Neural crest cell (in vitro differentiated cells): Measurements from ENCODE around the gene SESTD1. TPM values are rescaled to one million over a fixed set of nuclear protein-coding genes. Genes with fewer than 3 reads are reported as not detected.

Source experiments
- DNase-seq: peaks from one replicate; pipeline ENCODE4 v3.0.0; 2021; ENCODE audit warnings: low read depth, mixed read lengths, low spot score
- H3K27ac Mint-ChIP-seq: one replicate; pipeline ENCODE4 v1.8.0; 2021; ENCODE audit warnings: mild to moderate bottlenecking, mixed read lengths; ENCODE audit not compliant: unreplicated experiment
- H3K27me3 Mint-ChIP-seq: 2 replicates; pipeline ENCODE4 v1.8.0; 2021; ENCODE audit warnings: low read depth, mild to moderate bottlenecking, mixed read lengths
- H3K36me3 Mint-ChIP-seq: 2 replicates; pipeline ENCODE4 v1.8.0; 2021; ENCODE audit warnings: low read depth, mild to moderate bottlenecking, mixed read lengths
- H3K4me1 Mint-ChIP-seq: 2 replicates; pipeline ENCODE4 v1.8.0; 2021; ENCODE audit warnings: mixed read lengths
- H3K4me3 Mint-ChIP-seq: one replicate; pipeline ENCODE4 v1.8.0; 2021; ENCODE audit warnings: mild to moderate bottlenecking, mixed read lengths
- H3K9me3 Mint-ChIP-seq: 2 replicates; pipeline ENCODE4 v1.8.0; 2021; ENCODE audit warnings: mixed read lengths
- total RNA-seq: library from RNA; stranded (reverse); gene quantifications from 2 replicates; pipeline ENCODE4 v1.2.1, GENCODE V29; 2021
- TF ChIP-seq, protein P1 (sequence below): fragments of 200-600 bp; sonication (generic); conservative IDR thresholded peaks from 2 replicates; pipeline ENCODE4 v1.5.0; 2021; ENCODE audit warnings: antibody characterized with exemption, mild to moderate bottlenecking

SESTD1 gene
- total RNA-seq, 1 donor from 2014 or later, result 99.7 TPM

DNA sequence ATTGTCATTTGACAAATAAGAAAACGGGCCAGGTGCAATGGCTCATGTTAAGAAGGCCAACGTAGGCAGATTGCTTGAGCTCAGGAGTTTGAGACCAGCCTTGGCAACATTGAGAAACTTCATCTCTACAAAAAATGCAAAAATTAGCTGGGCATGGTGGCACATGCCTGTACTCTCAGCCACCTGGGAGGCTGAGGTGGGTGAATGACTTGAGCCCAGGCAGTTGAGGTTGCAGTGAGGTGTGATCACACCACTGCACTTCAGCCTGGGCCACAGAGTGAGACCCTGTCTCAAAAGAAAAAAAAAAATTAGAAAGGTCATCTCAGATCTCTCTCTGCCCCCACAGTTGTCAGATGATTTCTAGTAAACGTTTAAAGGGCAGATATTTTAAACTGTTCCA, 4.4 kb downstream of the SESTD1 start:
- H3K9me3 Mint-ChIP-seq, result peaks cover 5% of the 10 kb centered on the region
- no peak for DNase-seq
- H3K27ac Mint-ChIP-seq, result no peak overlapping the region
- TF ChIP-seq, protein P1, sequence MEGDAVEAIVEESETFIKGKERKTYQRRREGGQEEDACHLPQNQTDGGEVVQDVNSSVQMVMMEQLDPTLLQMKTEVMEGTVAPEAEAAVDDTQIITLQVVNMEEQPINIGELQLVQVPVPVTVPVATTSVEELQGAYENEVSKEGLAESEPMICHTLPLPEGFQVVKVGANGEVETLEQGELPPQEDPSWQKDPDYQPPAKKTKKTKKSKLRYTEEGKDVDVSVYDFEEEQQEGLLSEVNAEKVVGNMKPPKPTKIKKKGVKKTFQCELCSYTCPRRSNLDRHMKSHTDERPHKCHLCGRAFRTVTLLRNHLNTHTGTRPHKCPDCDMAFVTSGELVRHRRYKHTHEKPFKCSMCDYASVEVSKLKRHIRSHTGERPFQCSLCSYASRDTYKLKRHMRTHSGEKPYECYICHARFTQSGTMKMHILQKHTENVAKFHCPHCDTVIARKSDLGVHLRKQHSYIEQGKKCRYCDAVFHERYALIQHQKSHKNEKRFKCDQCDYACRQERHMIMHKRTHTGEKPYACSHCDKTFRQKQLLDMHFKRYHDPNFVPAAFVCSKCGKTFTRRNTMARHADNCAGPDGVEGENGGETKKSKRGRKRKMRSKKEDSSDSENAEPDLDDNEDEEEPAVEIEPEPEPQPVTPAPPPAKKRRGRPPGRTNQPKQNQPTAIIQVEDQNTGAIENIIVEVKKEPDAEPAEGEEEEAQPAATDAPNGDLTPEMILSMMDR, result no peak
- peaks cover 8% of the 10 kb centered on the region for H3K36me3 Mint-ChIP-seq
- peaks cover 43% of the 10 kb centered on the region for H3K4me1 Mint-ChIP-seq
- H3K4me3 Mint-ChIP-seq, result no peak overlapping the region
- H3K27me3 Mint-ChIP-seq, result no peaks in the 10 kb centered on the region

DNA sequence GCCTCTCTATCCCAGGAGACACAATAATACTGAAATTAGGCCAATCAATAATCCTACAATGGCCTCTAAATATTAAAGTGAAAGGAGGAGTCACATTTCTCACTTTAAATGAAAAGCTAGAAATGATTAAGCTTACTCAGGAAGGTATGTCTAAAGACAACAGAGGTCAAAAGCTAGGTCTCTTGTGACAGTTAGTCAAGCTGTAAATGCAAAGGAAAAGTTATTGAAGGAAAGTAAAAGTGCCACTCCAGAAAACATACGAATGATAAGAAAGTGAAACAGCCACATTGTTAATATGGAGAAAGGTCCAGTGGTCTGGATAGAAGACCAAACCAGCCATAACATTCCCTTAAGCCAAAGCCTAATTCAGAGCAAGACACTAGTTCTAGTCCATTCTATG, 9.5 kb downstream of the SESTD1 start:
- TF ChIP-seq, protein P1, result no peak
- H3K9me3 Mint-ChIP-seq, result peaks cover 10% of the 10 kb centered on the region
- H3K36me3 Mint-ChIP-seq, result peaks cover 19% of the 10 kb centered on the region

DNA sequence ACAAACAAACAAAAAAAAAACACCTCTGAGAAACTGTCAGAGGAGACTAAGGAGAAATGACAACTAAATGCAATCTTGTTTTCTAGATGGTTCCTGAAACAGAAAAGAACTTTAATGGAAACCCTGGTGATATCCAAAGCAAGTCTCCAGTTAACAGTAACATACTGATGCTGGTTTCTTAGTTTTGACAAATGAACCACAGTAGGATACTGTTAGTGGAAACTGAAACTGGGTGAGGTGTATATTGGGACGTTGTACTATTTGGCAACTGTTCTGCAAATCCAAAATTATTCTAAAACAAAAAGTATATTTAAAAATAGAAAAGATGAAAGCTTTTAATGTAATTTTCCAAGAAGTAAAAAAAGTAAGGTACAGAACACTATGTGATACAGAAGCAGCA, 11.4 kb downstream of the SESTD1 start:
- peaks cover 10% of the 10 kb centered on the region for H3K4me1 Mint-ChIP-seq
- no peaks in the 10 kb centered on the region for H3K27me3 Mint-ChIP-seq
- peaks cover 10% of the 10 kb centered on the region for H3K9me3 Mint-ChIP-seq
- no peak overlapping the region for H3K27ac Mint-ChIP-seq
- peaks cover 24% of the 10 kb centered on the region for H3K36me3 Mint-ChIP-seq
- TF ChIP-seq, protein P1, result no peak
- H3K4me3 Mint-ChIP-seq, result no peak overlapping the region
- DNase-seq, result no peak

More for the DNA sequence above, 9.5 kb downstream of the SESTD1 start:
- Mint-ChIP-seq H3K27ac (no peak overlapping the region), H3K4me3 (no peak overlapping the region), H3K4me1 (peaks cover 17% of the 10 kb centered on the region), H3K27me3 (no peaks in the 10 kb centered on the region)
- no peak for DNase-seq

DNA sequence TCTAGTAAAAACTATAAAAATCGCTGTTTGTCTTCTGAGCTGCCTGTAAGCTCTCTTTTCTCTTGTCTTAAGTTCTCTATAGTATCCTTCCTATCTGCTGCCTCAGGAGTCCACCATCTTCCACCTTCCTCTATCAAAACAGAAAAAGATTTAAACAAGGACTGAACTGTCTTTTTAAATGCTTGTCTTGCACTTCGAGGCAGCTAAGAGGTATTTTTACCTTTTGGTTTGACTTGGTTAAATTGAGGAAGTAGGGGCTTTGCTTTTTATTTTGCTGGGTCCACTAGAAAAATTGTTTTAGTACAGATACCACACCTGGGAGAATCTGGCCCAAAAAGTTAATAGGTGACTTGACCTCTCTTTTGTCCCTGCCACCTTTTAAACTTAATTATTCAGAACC, 12.2 kb downstream of the SESTD1 start:
- no peak overlapping the region for H3K27ac Mint-ChIP-seq

DNA sequence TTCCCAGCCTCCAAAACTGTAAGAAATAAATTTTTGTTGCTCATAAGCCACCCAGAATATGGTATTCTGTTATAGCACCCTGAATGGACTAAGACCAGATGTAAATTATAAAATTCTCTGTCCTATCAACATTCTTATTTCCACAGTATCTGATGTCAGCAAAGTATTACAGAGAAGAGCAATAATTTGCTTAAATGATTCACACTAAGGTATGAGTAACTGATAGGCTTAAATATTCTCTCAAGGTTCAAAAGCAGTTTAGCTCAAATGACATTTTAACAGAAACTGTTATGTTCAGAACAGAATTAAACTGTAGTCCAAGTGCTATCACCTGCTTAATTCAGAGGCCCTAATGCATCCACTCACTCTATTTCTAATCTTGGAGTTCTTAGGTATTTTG, 12.8 kb downstream of the SESTD1 start:
- Mint-ChIP-seq H3K27me3 (no peaks in the 10 kb centered on the region), H3K4me3 (no peak overlapping the region), H3K27ac (no peak overlapping the region), H3K9me3 (peaks cover 10% of the 10 kb centered on the region), H3K36me3 (peaks cover 24% of the 10 kb centered on the region), H3K4me1 (peaks cover 10% of the 10 kb centered on the region)
- TF ChIP-seq, protein P1, result no peak
- no peak for DNase-seq

More for the DNA sequence above, 12.2 kb downstream of the SESTD1 start:
- peaks cover 10% of the 10 kb centered on the region for H3K9me3 Mint-ChIP-seq
- H3K4me3 Mint-ChIP-seq, result no peak overlapping the region
- H3K27me3 Mint-ChIP-seq, result no peaks in the 10 kb centered on the region
- peaks cover 24% of the 10 kb centered on the region for H3K36me3 Mint-ChIP-seq
- H3K4me1 Mint-ChIP-seq, result peaks cover 10% of the 10 kb centered on the region
- TF ChIP-seq, protein P1, result no peak
- DNase-seq, result no peak
